K562 (cell line): ENCODE measurements around the gene LY6G6C. TPM values are rescaled to one million over a fixed set of nuclear protein-coding genes. Genes with fewer than 3 reads are reported as not detected.

Experiments used
- ATF6 ChIP-seq: sonication (generic); formaldehyde crosslinking; IDR thresholded peaks from 2 replicates; pipeline ENCODE4 v1.4.0; 2020; ENCODE audit warnings: mild to moderate bottlenecking, missing genetic modification reagents
- BHLHE40 ChIP-seq: IDR thresholded peaks from 2 replicates; pipeline ENCODE4 v1.6.1; 2011; ENCODE audit warnings: low read length, improper control_type of control experiment
- CBX5 ChIP-seq: IDR thresholded peaks from 2 replicates; pipeline ENCODE4 v1.6.1; 2014; ENCODE audit warnings: low read depth, borderline replicate concordance
- CTCF ChIP-seq, 3 experiments: IDR thresholded peaks in 2 of 3; conservative IDR thresholded peaks in 1 of 3; 2 replicates each; pipeline ENCODE4 v1.5.1; 2011 to 2012; ENCODE audit warnings: low read length in 3 of 3, mild to moderate bottlenecking in 3 of 3, control low read depth in 2 of 3, improper control_type of control experiment in 1 of 3, inconsistent platforms in 1 of 3, low read depth in 1 of 3, mixed read lengths in 1 of 3, moderate library complexity in 1 of 3; ENCODE audit not compliant: insufficient read depth in 2 of 3
- CXXC5 ChIP-seq: fragments of 250-450 bp; sonication (Bioruptor Pico); IDR thresholded peaks from 2 replicates; pipeline ENCODE4 v1.8.0; 2022; ENCODE audit warnings: inconsistent platforms, mild to moderate bottlenecking, moderate library complexity
- DPF2 ChIP-seq: fragments of 450-650 bp; IDR thresholded peaks from 2 replicates; pipeline ENCODE4 v1.6.1; 2016
- FOSL1 ChIP-seq: fragments of 200-800 bp; sonication (Bioruptor generic); conservative IDR thresholded peaks from 2 replicates; pipeline ENCODE4 v1.6.1; 2016; ENCODE audit warnings: missing genetic modification characterization, missing compliant biosample characterization
- HOXB6 ChIP-seq: fragments of 250-450 bp; sonication (Bioruptor Pico); IDR thresholded peaks from 2 replicates; pipeline ENCODE4 v1.5.1; 2022; ENCODE audit warnings: mild to moderate bottlenecking, borderline replicate concordance
- ID3 ChIP-seq, 2 experiments: fragments of 250-450 bp in 1 of 2; fragments of 450-650 bp in 1 of 2; sonication (Bioruptor Pico) in 1 of 2; IDR thresholded peaks; 2 replicates each; pipeline versions ENCODE4 v1.6.1 to v1.8.0; 2016 to 2021; ENCODE audit warnings: mild to moderate bottlenecking in 2 of 2, moderate library complexity in 2 of 2, missing compliant biosample characterization in 1 of 2, missing genetic modification characterization in 1 of 2
- MEF2D ChIP-seq: conservative IDR thresholded peaks from 2 replicates; pipeline ENCODE4 v1.6.1; 2016; ENCODE audit warnings: low read depth, missing genetic modification characterization, missing compliant biosample characterization
- NFYB ChIP-seq: IDR thresholded peaks from 2 replicates; pipeline ENCODE4 v1.6.1; 2011; ENCODE audit warnings: mild to moderate bottlenecking, moderate library complexity; ENCODE audit not compliant: insufficient read length; ENCODE audit errors: extremely low read depth
- OTX1 ChIP-seq: fragments of 450-650 bp; formaldehyde crosslinking; IDR thresholded peaks from 2 replicates; pipeline ENCODE4 v1.4.0; 2022; ENCODE audit warnings: mild to moderate bottlenecking
- POLR2A ChIP-seq: fragments of 450-650 bp; conservative IDR thresholded peaks from 2 replicates; pipeline ENCODE4 v1.6.1; 2016
- POLR2AphosphoS2 ChIP-seq: IDR thresholded peaks from 2 replicates; pipeline ENCODE4 v1.6.1; 2012; ENCODE audit warnings: low read length, improper control_type of control experiment
- POLR2AphosphoS5 ChIP-seq: IDR thresholded peaks from 2 replicates; pipeline ENCODE4 v1.6.1; 2011; ENCODE audit warnings: mild to moderate bottlenecking, low read depth, low read length, moderate library complexity; ENCODE audit not compliant: control insufficient read depth, insufficient read depth
- POLR3G ChIP-seq: IDR thresholded peaks from 2 replicates; pipeline ENCODE4 v1.6.1; 2011; ENCODE audit not compliant: insufficient read length, insufficient replicate concordance; ENCODE audit errors: extremely low read depth
- POU5F1 ChIP-seq: fragments of 150-350 bp; IDR thresholded peaks from 2 replicates; pipeline ENCODE4 v1.6.1; 2014; ENCODE audit warnings: borderline replicate concordance, low read length, low read depth, mild to moderate bottlenecking; ENCODE audit not compliant: partially characterized antibody
- SAFB ChIP-seq: fragments of 200-400 bp; formaldehyde crosslinking; IDR thresholded peaks from 2 replicates; pipeline ENCODE4 v1.6.1; 2017; ENCODE audit warnings: low read depth, low read length, borderline replicate concordance
- SRSF3 ChIP-seq: fragments of 200-400 bp; formaldehyde crosslinking; IDR thresholded peaks from 2 replicates; pipeline ENCODE4 v1.6.1; 2016; ENCODE audit warnings: mild to moderate bottlenecking, low read length, moderate library complexity; ENCODE audit not compliant: insufficient read depth
- STAG1 ChIP-seq: sonication (generic); formaldehyde crosslinking; IDR thresholded peaks from 2 replicates; pipeline ENCODE4 v1.5.0; 2020; ENCODE audit warnings: missing genetic modification reagents, borderline replicate concordance
- TAF15 ChIP-seq: fragments of 200-400 bp; formaldehyde crosslinking; IDR thresholded peaks from 2 replicates; pipeline ENCODE4 v1.6.1; 2017; ENCODE audit warnings: mild to moderate bottlenecking, low read depth, low read length, moderate library complexity
- XRCC5 ChIP-seq: fragments of 200-400 bp; formaldehyde crosslinking; IDR thresholded peaks from 2 replicates; pipeline ENCODE4 v1.6.1; 2017; ENCODE audit warnings: low read depth, mild to moderate bottlenecking, low read length
- ZNF445 ChIP-seq: fragments of 250-450 bp; sonication (Bioruptor Pico); IDR thresholded peaks from 2 replicates; pipeline ENCODE4 v1.4.0; 2020; ENCODE audit warnings: low read depth, mild to moderate bottlenecking, moderate library complexity
- ZNF644 ChIP-seq: fragments of 200-800 bp; sonication (Bioruptor generic); IDR thresholded peaks from 2 replicates; pipeline ENCODE4 v1.6.1; 2016; ENCODE audit warnings: low read depth, missing genetic modification characterization, missing compliant biosample characterization
- ZNF707 ChIP-seq: fragments of 250-450 bp; sonication (Bioruptor Pico); conservative IDR thresholded peaks from 2 replicates; pipeline ENCODE4 v1.8.0; 2022; ENCODE audit warnings: inconsistent platforms, mild to moderate bottlenecking, moderate library complexity
- polyA plus RNA-seq, 8 experiments: library from polyadenylated mRNA; depleted of rRNA in 4 of 8; stranded (reverse) in 5 of 8; unstranded in 3 of 8; fragments of >200 nt; fragmentation: Nextera tagmentation in 2 of 8; fragmentation: Illumina TruSeq in 1 of 8; extraction: Ambion mirVana in 2 of 8; extraction: Trizol in 1 of 8; gene quantifications; 2 replicates each; pipeline versions ENCODE4 v1.2.1 to v1.2.3, GENCODE V29; 2011 to 2014; ENCODE audit warnings: inconsistent platforms in 1 of 8, missing spikeins in 1 of 8
- total RNA-seq, 7 experiments: library from RNA; depleted of rRNA in 6 of 7; stranded (reverse); fragments of >200 nt in 6 of 7; fragmentation: Illumina TruSeq in 2 of 7; extraction: Trizol in 2 of 7; gene quantifications; 2 replicates each; pipeline versions ENCODE4 v1.2.1 to v1.2.3, GENCODE V29; 2011 to 2021; ENCODE audit warnings: low replicate concordance in 1 of 7

Gene LY6G6C
- total and polyA plus RNA-seq, 9 of the 15 experiments (the other 6 are each of a cell fraction or from before 2014, with no cell fraction given): 0.06 to 0.20 TPM; not detected in 7

GRCh38 chr6:31728767-31729514, 7.4 kb upstream of the LY6G6C start, which contains the start of gene DDAH2 (continued):
- TF ChIP-seq ZNF707 (CRISPR knock-in tag) (no peak), POLR2A (no peak), CTCF (IDR thresholded peaks at IDR 0.05 in 2 of 3, conservative IDR thresholded peaks at IDR 0.05 in 1 of 3; ENCODE audit: insufficient read depth in 2 of 3, low read depth in 1 of 3, low read length in 3 of 3) (peak in 1 of 3 experiments; percentile 99; a peak in 2 of 6 replicates), POU5F1 (no peak), TAF15 (0 out of 2 replicates have a peak, but pooled peaks have one; percentile 63), POLR3G (no peak), POLR2AphosphoS5 (no peak), MEF2D (no peak), OTX1 (CRISPR knock-in tag) (no peak), ATF6 (CRISPR knock-in tag) (peak; percentile 58; the same call in 1 of the 2 replicates), ID3 (CRISPR knock-in tag; IDR thresholded peaks at IDR 0.05) (no peak), ID3 (tag; IDR thresholded peaks at IDR 0.05) (0 out of 2 replicates have a peak, but pooled peaks have one; percentile 17), HOXB6 (CRISPR knock-in tag) (no peak), CBX5 (no peak), XRCC5 (no peak), POLR2AphosphoS2 (no peak), CXXC5 (no peak), DPF2 (no peak), ZNF445 (CRISPR knock-in tag) (no peak; the same call in 1 of the 2 replicates), BHLHE40 (no peak), FOSL1 (no peak), SAFB (no peak), NFYB (no peak), SRSF3 (no peak), STAG1 (CRISPR knock-in tag) (no peak), ZNF644 (tag) (no peak)
